PC-9 (cell line): ENCODE data around the gene RIMS4.

ENCODE experiments used
- CTCF ChIP-seq: fragments of 200-600 bp; sonication (generic); conservative IDR thresholded peaks from 2 replicates; pipeline ENCODE4 v1.6.1; 2017; ENCODE audit warnings: mixed run types, antibody characterized with exemption, mild to moderate bottlenecking, moderate library complexity
- EZH2 ChIP-seq: fragments of 200-600 bp; sonication (generic); IDR thresholded peaks from 2 replicates; pipeline ENCODE4 v1.8.0; 2017; ENCODE audit warnings: antibody characterized with exemption, low read depth

- no peak for TF ChIP-seq CTCF
- TF ChIP-seq EZH2, result no peak
These were observed 63.8 kb downstream of the RIMS4 start for GRCh38 chr20:44746367-44747165.
